DOHH2 (cell line): ENCODE results near the gene ONECUT2.

Source experiments
- H3F3A ChIP-seq: fragments of 200-600 bp; sonication (generic), shearing (Covaris generic); 2 replicates; pipeline ENCODE4 v1.6.0; 2016; ENCODE audit warnings: antibody characterized with exemption, mild to moderate bottlenecking; ENCODE audit not compliant: control insufficient read depth, insufficient read depth
- H3K27ac ChIP-seq: fragments of 200-600 bp; sonication (generic); 2 replicates; pipeline ENCODE4 v1.5.1; 2014; ENCODE audit warnings: low read depth, mild to moderate bottlenecking, low read length, moderate library complexity
- H3K27me3 ChIP-seq: fragments of 200-600 bp; sonication (generic); 2 replicates; pipeline ENCODE4 v1.6.1; 2014; ENCODE audit warnings: mild to moderate bottlenecking, low read length, mixed read lengths; ENCODE audit not compliant: control insufficient read depth
- H3K36me3 ChIP-seq: fragments of 200-600 bp; sonication (generic); 2 replicates; pipeline ENCODE4 v1.6.1; 2014; ENCODE audit warnings: mild to moderate bottlenecking, low read length, moderate library complexity, mixed read lengths; ENCODE audit not compliant: control insufficient read depth
- H3K4me1 ChIP-seq: fragments of 200-600 bp; sonication (generic); 2 replicates; pipeline ENCODE4 v1.6.1; 2014; ENCODE audit warnings: mild to moderate bottlenecking, low read length, mixed read lengths; ENCODE audit not compliant: control insufficient read depth
- H3K4me2 ChIP-seq: fragments of 200-600 bp; sonication (generic); 2 replicates; pipeline ENCODE4 v1.6.0; 2014; ENCODE audit warnings: mild to moderate bottlenecking, low read length, moderate library complexity
- H3K4me3 ChIP-seq: fragments of 200-600 bp; sonication (generic); 2 replicates; pipeline ENCODE4 v1.5.1; 2014; ENCODE audit warnings: mild to moderate bottlenecking, low read length, mixed read lengths
- H3K79me2 ChIP-seq: fragments of 200-600 bp; sonication (generic); 2 replicates; pipeline ENCODE4 v1.6.1; 2014; ENCODE audit warnings: mild to moderate bottlenecking, low read length, mixed read lengths; ENCODE audit not compliant: control insufficient read depth
- H3K9me2 ChIP-seq: fragments of 200-600 bp; sonication (generic); replicated peaks from 2 replicates; pipeline ENCODE4 v1.6.1; 2014; ENCODE audit warnings: mild to moderate bottlenecking, low read length, mixed read lengths; ENCODE audit not compliant: control insufficient read depth
- H3K9me3 ChIP-seq: fragments of 200-600 bp; sonication (generic); 2 replicates; pipeline ENCODE4 v1.6.1; 2014; ENCODE audit warnings: antibody characterized with exemption, low read length, mixed read lengths; ENCODE audit not compliant: control insufficient read depth, insufficient read depth
- H4K20me1 ChIP-seq: fragments of 200-600 bp; sonication (generic); 2 replicates; pipeline ENCODE4 v1.6.0; 2014; ENCODE audit warnings: low read depth, mild to moderate bottlenecking, antibody characterized with exemption, low read length, moderate library complexity; ENCODE audit not compliant: control insufficient read depth, insufficient read depth
- EZH2phosphoT487 ChIP-seq: fragments of 200-600 bp; sonication (generic); IDR thresholded peaks from 2 replicates; pipeline ENCODE4 v1.6.1; 2017; ENCODE audit warnings: borderline replicate concordance, mild to moderate bottlenecking, antibody characterized with exemption, low read length, moderate library complexity, mixed read lengths
- TF ChIP-seq, protein P1 (sequence below): fragments of 200-600 bp; sonication (generic); IDR thresholded peaks from one replicate; pipeline ENCODE4 v1.5.1; 2014; ENCODE audit warnings: antibody characterized with exemption, mild to moderate bottlenecking, low read depth, low read length; ENCODE audit not compliant: poor library complexity, severe bottlenecking

Gene ONECUT2

DNA sequence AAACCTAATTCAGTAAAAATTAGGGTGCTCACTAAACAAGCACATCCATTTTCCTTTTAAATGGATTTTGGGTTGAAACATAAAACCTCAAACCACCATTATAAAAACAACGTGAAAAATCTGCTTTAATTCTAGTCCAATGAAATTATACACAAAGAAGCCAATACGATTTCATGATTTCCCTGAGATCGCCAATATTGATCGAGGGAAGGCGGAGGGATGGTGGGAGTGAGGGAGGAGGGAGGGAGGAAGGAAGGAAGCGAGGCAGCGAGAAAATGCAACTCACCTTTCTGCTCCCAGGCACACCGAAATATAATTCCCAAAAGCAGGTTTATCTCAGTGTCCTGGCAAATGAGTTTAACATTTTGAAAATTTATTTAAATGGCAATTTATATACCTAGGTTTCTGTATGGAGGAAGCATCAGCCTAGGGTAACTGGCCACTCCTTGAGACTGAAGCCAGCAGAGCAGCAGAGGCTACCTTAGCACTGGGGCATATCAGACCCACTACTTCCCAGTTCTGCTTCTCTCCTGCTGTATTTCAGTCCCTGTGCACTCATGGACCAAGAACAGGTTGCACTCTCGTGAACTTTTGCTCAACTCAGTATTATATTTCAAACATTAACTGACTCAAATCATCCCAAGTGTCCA, 2.3 kb upstream of the ONECUT2 start:
- Histone ChIP-seq H3K79me2 (no peaks in the 10 kb centered on the region), H3K9me2 (no peaks in the 10 kb centered on the region), H3K27ac (no peak overlapping the region), H3F3A (no peaks in the 10 kb centered on the region), H4K20me1 (no peaks in the 10 kb centered on the region), H3K36me3 (no peaks in the 10 kb centered on the region), H3K27me3 (peaks cover 17% of the 10 kb centered on the region), H3K9me3 (peaks cover 5% of the 10 kb centered on the region), H3K4me1 (no peaks in the 10 kb centered on the region), H3K4me2 (no peak overlapping the region), H3K4me3 (no peak overlapping the region)
- TF ChIP-seq, protein P1, sequence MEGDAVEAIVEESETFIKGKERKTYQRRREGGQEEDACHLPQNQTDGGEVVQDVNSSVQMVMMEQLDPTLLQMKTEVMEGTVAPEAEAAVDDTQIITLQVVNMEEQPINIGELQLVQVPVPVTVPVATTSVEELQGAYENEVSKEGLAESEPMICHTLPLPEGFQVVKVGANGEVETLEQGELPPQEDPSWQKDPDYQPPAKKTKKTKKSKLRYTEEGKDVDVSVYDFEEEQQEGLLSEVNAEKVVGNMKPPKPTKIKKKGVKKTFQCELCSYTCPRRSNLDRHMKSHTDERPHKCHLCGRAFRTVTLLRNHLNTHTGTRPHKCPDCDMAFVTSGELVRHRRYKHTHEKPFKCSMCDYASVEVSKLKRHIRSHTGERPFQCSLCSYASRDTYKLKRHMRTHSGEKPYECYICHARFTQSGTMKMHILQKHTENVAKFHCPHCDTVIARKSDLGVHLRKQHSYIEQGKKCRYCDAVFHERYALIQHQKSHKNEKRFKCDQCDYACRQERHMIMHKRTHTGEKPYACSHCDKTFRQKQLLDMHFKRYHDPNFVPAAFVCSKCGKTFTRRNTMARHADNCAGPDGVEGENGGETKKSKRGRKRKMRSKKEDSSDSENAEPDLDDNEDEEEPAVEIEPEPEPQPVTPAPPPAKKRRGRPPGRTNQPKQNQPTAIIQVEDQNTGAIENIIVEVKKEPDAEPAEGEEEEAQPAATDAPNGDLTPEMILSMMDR, result no peak
- TF ChIP-seq EZH2phosphoT487, result no peak

DNA sequence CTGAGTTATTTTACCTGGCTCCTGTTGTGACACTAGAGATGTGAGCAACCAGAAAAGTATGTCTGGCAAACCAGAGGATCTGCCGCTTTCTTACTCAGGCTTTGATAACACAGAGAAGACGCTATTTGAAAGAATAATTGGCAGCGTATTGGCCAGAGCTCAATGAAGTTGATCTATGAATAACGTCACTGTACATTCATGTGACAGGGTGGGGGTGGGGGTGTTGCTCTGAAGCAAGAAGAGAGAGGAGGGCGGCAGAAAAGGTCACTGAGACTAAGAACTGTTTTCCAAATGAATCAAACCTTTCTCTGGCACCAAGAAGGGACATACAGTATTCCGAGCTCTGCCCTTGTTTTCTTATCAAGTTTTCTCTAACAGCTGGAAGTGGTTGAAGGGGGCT, 1.7 kb upstream of the ONECUT2 start:
- H3K79me2 ChIP-seq, result no peaks in the 10 kb centered on the region
- no peaks in the 10 kb centered on the region for H3K36me3 ChIP-seq
- no peak overlapping the region for H3K4me3 ChIP-seq
- H3F3A ChIP-seq, result no peaks in the 10 kb centered on the region
- peaks cover 10% of the 10 kb centered on the region for H3K9me3 ChIP-seq
- no peaks in the 10 kb centered on the region for H4K20me1 ChIP-seq
- TF ChIP-seq EZH2phosphoT487, result no peak
- TF ChIP-seq, protein P1, result no peak
- peaks cover 17% of the 10 kb centered on the region for H3K27me3 ChIP-seq
- no peak overlapping the region for H3K27ac ChIP-seq
- no peak overlapping the region for H3K4me2 ChIP-seq
- H3K4me1 ChIP-seq, result no peaks in the 10 kb centered on the region
- H3K9me2 ChIP-seq, result no peaks in the 10 kb centered on the region

DNA sequence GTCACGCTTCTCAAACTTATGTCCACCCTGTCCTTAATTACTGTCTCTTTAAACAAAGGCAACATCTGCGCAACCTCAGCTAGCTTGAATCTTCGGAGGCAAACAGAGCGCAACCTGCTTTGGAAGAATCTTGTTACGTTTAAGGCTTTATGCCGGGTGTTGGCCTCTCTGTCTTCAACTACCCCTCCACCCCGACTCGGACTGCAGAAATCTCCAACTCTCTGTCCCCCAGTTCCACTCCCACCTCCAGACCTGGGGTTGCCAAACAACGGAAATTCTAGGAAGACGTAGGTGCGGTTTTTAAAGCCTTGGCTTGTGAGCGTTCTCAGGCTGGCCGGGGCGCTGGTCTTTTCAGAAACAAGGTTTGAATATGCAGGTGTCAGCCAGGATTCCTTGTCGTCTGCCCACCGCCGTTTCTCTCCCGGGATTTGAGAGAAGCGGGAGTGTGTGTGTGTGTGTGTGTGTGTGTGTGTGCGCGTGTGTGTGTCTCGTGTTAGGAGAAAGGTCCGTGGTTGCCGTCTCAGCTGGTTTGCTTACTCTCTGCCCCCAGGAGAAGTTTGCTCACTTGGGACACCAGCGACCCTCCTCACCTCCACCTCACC, 1.1 kb upstream of the ONECUT2 start:
- H3K4me2 ChIP-seq, result no peak overlapping the region
- no peaks in the 10 kb centered on the region for H4K20me1 ChIP-seq
- no peaks in the 10 kb centered on the region for H3K4me1 ChIP-seq
- no peaks in the 10 kb centered on the region for H3K36me3 ChIP-seq
- H3K9me3 ChIP-seq, result peaks cover 10% of the 10 kb centered on the region
- no peak for TF ChIP-seq EZH2phosphoT487
- TF ChIP-seq, protein P1, result no peak
- H3K27ac ChIP-seq, result no peak overlapping the region
- H3K27me3 ChIP-seq, result peaks cover 17% of the 10 kb centered on the region
- H3K79me2 ChIP-seq, result no peaks in the 10 kb centered on the region
- no peak overlapping the region for H3K4me3 ChIP-seq
- H3K9me2 ChIP-seq, result no peaks in the 10 kb centered on the region
- H3F3A ChIP-seq, result no peaks in the 10 kb centered on the region

DNA sequence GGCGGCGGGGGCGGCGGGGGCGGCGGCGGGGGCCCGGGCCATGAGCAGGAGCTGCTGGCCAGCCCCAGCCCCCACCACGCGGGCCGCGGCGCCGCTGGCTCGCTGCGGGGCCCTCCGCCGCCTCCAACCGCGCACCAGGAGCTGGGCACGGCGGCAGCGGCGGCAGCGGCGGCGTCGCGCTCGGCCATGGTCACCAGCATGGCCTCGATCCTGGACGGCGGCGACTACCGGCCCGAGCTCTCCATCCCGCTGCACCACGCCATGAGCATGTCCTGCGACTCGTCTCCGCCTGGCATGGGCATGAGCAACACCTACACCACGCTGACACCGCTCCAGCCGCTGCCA, 644 bp downstream of the ONECUT2 start:
- TF ChIP-seq EZH2phosphoT487, result no peak
- TF ChIP-seq, protein P1, result no peak
- Histone ChIP-seq H3K27ac (no peak overlapping the region), H3K9me3 (peaks cover 10% of the 10 kb centered on the region), H3K4me1 (no peaks in the 10 kb centered on the region), H3K4me3 (no peak overlapping the region), H3F3A (no peaks in the 10 kb centered on the region), H3K9me2 (no peaks in the 10 kb centered on the region), H3K4me2 (no peak overlapping the region), H3K27me3 (peaks cover 17% of the 10 kb centered on the region), H4K20me1 (no peaks in the 10 kb centered on the region), H3K36me3 (no peaks in the 10 kb centered on the region), H3K79me2 (no peaks in the 10 kb centered on the region)
